WTC11 (cell line): ENCODE results near the gene CDK10. TPM values are rescaled to one million over a fixed set of nuclear protein-coding genes. Genes with fewer than 3 reads are reported as not detected.

Experiments
- ATAC-seq: fragments of 200-7000 bp; cut with Tn5 transposase; 2 replicates; pipeline ENCODE4 v1.10.0; 2021; ENCODE audit warnings: mild to moderate bottlenecking, moderate library complexity
- CTCF ChIA-PET: fragments of 300-600 bp; sonication (Branson Sonifier 250); formaldehyde crosslinking; loops from one replicate; lab custom pipeline; 2021; ENCODE audit warnings: antibody characterized with exemption; lab: Charles Lee
- POLR2A ChIA-PET: fragments of 350-600 bp; sonication (Branson Sonifier 250); formaldehyde crosslinking; loops from one replicate; lab custom pipeline; 2021; ENCODE audit warnings: antibody characterized with exemption; lab: Charles Lee
- DNase-seq: peaks from one replicate; pipeline ENCODE4 v3.0.0; 2021; ENCODE audit warnings: low spot score
- H3K27ac Mint-ChIP-seq: 2 replicates; pipeline ENCODE4 v1.8.0; 2021; ENCODE audit warnings: mixed read lengths
- H3K27me3 Mint-ChIP-seq: 2 replicates; pipeline ENCODE4 v1.8.0; 2021; ENCODE audit warnings: low read depth, mild to moderate bottlenecking, moderate library complexity, mixed read lengths
- H3K36me3 Mint-ChIP-seq: 2 replicates; pipeline ENCODE4 v1.8.0; 2021; ENCODE audit warnings: mixed read lengths
- H3K4me1 Mint-ChIP-seq: 2 replicates; pipeline ENCODE4 v1.8.0; 2022; ENCODE audit warnings: mixed read lengths
- H3K4me3 Mint-ChIP-seq: 2 replicates; pipeline ENCODE4 v1.8.0; 2021; ENCODE audit warnings: mild to moderate bottlenecking, moderate library complexity, mixed read lengths
- H3K9me3 Mint-ChIP-seq: 2 replicates; pipeline ENCODE4 v1.8.0; 2021; ENCODE audit warnings: mixed read lengths
- CREM ChIP-seq: sonication (generic); formaldehyde crosslinking; IDR thresholded peaks from 2 replicates; pipeline ENCODE4 v1.8.1; 2022; ENCODE audit warnings: mild to moderate bottlenecking, missing genetic modification reagents, moderate library complexity
- KAT7 ChIP-seq: sonication (generic); formaldehyde crosslinking; IDR thresholded peaks from 2 replicates; pipeline ENCODE4 v1.8.1; 2023; ENCODE audit warnings: missing genetic modification reagents, mild to moderate bottlenecking, borderline replicate concordance
- MAX ChIP-seq: sonication (generic); formaldehyde crosslinking; IDR thresholded peaks from 2 replicates; pipeline ENCODE4 v1.8.0; 2022; ENCODE audit warnings: mild to moderate bottlenecking, missing genetic modification reagents
- MLX ChIP-seq: sonication (generic); formaldehyde crosslinking; IDR thresholded peaks from 2 replicates; pipeline ENCODE4 v1.8.1; 2023; ENCODE audit warnings: mild to moderate bottlenecking, missing genetic modification reagents, moderate library complexity
- NFATC4 ChIP-seq: fragments of 250-450 bp; sonication (Bioruptor Pico); IDR thresholded peaks from 2 replicates; pipeline ENCODE4 v1.9.0; 2021; ENCODE audit warnings: mild to moderate bottlenecking
- NR1H2 ChIP-seq: sonication (generic); formaldehyde crosslinking; IDR thresholded peaks from 2 replicates; pipeline ENCODE4 v1.9.0; 2021; ENCODE audit warnings: mild to moderate bottlenecking, moderate library complexity, missing genetic modification reagents
- PREB ChIP-seq: sonication (generic); formaldehyde crosslinking; IDR thresholded peaks from 2 replicates; pipeline ENCODE4 v1.8.1; 2022; ENCODE audit warnings: mild to moderate bottlenecking, missing genetic modification reagents, moderate library complexity, borderline replicate concordance
- RORB ChIP-seq: fragments of 250-450 bp; sonication (Bioruptor Pico); IDR thresholded peaks from 2 replicates; pipeline ENCODE4 v1.9.0; 2021; ENCODE audit warnings: mild to moderate bottlenecking
- SMAD3 ChIP-seq: sonication (generic); formaldehyde crosslinking; IDR thresholded peaks from 2 replicates; pipeline ENCODE4 v1.8.0; 2022; ENCODE audit warnings: missing genetic modification reagents, mild to moderate bottlenecking, borderline replicate concordance
- TCF7 ChIP-seq: sonication (generic); formaldehyde crosslinking; IDR thresholded peaks from 2 replicates; pipeline ENCODE4 v1.8.0; 2022; ENCODE audit warnings: mild to moderate bottlenecking, low read depth, missing genetic modification reagents, moderate library complexity
- TEAD4 ChIP-seq: sonication (generic); formaldehyde crosslinking; IDR thresholded peaks from 2 replicates; pipeline ENCODE4 v1.8.0; 2022; ENCODE audit warnings: mild to moderate bottlenecking, missing genetic modification reagents
- ZNF263 ChIP-seq: sonication (generic); formaldehyde crosslinking; IDR thresholded peaks from 2 replicates; pipeline ENCODE4 v1.8.1; 2022; ENCODE audit warnings: low read depth, mild to moderate bottlenecking, moderate library complexity, missing genetic modification reagents
- ZNF396 ChIP-seq: fragments of 250-450 bp; sonication (Bioruptor Pico); IDR thresholded peaks from 2 replicates; pipeline ENCODE4 v1.8.0; 2021; ENCODE audit warnings: mild to moderate bottlenecking, moderate library complexity, borderline replicate concordance
- ZNF416 ChIP-seq: fragments of 250-450 bp; sonication (Bioruptor Pico); IDR thresholded peaks from 2 replicates; pipeline ENCODE4 v1.9.0; 2021; ENCODE audit warnings: mild to moderate bottlenecking, inconsistent platforms
- ZNF512 ChIP-seq: sonication (generic); formaldehyde crosslinking; IDR thresholded peaks from 2 replicates; pipeline ENCODE4 v1.8.1; 2022; ENCODE audit warnings: missing genetic modification reagents, borderline replicate concordance
- total RNA-seq: library from RNA; stranded (reverse); gene quantifications from 3 replicates; pipeline ENCODE4 v1.2.3, GENCODE V29; 2021
- TF ChIP-seq, protein P1 (sequence below): sonication (generic); formaldehyde crosslinking; IDR thresholded peaks from 2 replicates; pipeline ENCODE4 v1.8.0; 2023; ENCODE audit warnings: missing genetic modification reagents, mild to moderate bottlenecking, borderline replicate concordance
- TF ChIP-seq, protein P2 (sequence below): sonication (generic); formaldehyde crosslinking; conservative IDR thresholded peaks from 2 replicates; pipeline ENCODE4 v1.8.1; 2022; ENCODE audit warnings: mild to moderate bottlenecking, missing genetic modification reagents
- TF ChIP-seq, protein P3 (sequence below): fragments of 250-450 bp; sonication (Bioruptor Pico); IDR thresholded peaks from 2 replicates; pipeline ENCODE4 v1.9.0; 2021; ENCODE audit warnings: mild to moderate bottlenecking
- TF ChIP-seq, protein P4 (sequence below): fragments of 250-450 bp; sonication (Bioruptor Pico); IDR thresholded peaks from 2 replicates; pipeline ENCODE4 v1.9.0; 2021; ENCODE audit warnings: mild to moderate bottlenecking
- TF ChIP-seq, protein P5 (sequence below): sonication (generic); formaldehyde crosslinking; IDR thresholded peaks from 2 replicates; pipeline ENCODE4 v1.8.1; 2022; ENCODE audit warnings: mild to moderate bottlenecking, moderate library complexity, missing genetic modification reagents

The CDK10 gene
- total RNA-seq, 1 experiment from 2014 or later = 102 TPM

GRCh38 chr16:89656435-89657121, 29.9 kb upstream of the CDK10 start:
- ChIA-PET POLR2A (no interaction called here), CTCF (interaction anchor here (0.6 to 1.5 kb wide), 3 partner anchors 44 to 531 kb away, joined by 3 to 6 read pairs (median 4); no protein-coding TSS in a partner anchor)
- peak overlapping the region; percentile 32; the same call in 1 of the 2 replicates for H3K27ac Mint-ChIP-seq
- peak overlapping the region; percentile 86 for H3K4me3 Mint-ChIP-seq
- peaks cover 9% of the 10 kb centered on the region for H3K9me3 Mint-ChIP-seq
- H3K4me1 Mint-ChIP-seq = peaks cover 6% of the 10 kb centered on the region
- DNase-seq = no peak
- no peak for TF ChIP-seq SMAD3 (CRISPR knock-in tag)
- no peak for TF ChIP-seq CREM (CRISPR knock-in tag)
- TF ChIP-seq ZNF396 (CRISPR knock-in tag) = no peak
- no peak for TF ChIP-seq NFATC4 (CRISPR knock-in tag)
- TF ChIP-seq MAX (CRISPR knock-in tag) = no peak
- TF ChIP-seq, protein P1, sequence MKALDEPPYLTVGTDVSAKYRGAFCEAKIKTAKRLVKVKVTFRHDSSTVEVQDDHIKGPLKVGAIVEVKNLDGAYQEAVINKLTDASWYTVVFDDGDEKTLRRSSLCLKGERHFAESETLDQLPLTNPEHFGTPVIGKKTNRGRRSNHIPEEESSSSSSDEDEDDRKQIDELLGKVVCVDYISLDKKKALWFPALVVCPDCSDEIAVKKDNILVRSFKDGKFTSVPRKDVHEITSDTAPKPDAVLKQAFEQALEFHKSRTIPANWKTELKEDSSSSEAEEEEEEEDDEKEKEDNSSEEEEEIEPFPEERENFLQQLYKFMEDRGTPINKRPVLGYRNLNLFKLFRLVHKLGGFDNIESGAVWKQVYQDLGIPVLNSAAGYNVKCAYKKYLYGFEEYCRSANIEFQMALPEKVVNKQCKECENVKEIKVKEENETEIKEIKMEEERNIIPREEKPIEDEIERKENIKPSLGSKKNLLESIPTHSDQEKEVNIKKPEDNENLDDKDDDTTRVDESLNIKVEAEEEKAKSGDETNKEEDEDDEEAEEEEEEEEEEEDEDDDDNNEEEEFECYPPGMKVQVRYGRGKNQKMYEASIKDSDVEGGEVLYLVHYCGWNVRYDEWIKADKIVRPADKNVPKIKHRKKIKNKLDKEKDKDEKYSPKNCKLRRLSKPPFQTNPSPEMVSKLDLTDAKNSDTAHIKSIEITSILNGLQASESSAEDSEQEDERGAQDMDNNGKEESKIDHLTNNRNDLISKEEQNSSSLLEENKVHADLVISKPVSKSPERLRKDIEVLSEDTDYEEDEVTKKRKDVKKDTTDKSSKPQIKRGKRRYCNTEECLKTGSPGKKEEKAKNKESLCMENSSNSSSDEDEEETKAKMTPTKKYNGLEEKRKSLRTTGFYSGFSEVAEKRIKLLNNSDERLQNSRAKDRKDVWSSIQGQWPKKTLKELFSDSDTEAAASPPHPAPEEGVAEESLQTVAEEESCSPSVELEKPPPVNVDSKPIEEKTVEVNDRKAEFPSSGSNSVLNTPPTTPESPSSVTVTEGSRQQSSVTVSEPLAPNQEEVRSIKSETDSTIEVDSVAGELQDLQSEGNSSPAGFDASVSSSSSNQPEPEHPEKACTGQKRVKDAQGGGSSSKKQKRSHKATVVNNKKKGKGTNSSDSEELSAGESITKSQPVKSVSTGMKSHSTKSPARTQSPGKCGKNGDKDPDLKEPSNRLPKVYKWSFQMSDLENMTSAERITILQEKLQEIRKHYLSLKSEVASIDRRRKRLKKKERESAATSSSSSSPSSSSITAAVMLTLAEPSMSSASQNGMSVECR = no peak
- TF ChIP-seq, protein P2, sequence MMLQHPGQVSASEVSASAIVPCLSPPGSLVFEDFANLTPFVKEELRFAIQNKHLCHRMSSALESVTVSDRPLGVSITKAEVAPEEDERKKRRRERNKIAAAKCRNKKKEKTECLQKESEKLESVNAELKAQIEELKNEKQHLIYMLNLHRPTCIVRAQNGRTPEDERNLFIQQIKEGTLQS (CRISPR knock-in tag) = no peak
- TF ChIP-seq NR1H2 (CRISPR knock-in tag) = no peak
- TF ChIP-seq, protein P3, sequence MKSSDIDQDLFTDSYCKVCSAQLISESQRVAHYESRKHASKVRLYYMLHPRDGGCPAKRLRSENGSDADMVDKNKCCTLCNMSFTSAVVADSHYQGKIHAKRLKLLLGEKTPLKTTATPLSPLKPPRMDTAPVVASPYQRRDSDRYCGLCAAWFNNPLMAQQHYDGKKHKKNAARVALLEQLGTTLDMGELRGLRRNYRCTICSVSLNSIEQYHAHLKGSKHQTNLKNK = no peak
- TF ChIP-seq MLX (CRISPR knock-in tag) = no peak
- TF ChIP-seq ZNF263 (CRISPR knock-in tag) = no peak
- TF ChIP-seq KAT7 (CRISPR knock-in tag) = no peak
- no peak for ATAC-seq
- H3K36me3 Mint-ChIP-seq = peaks cover 26% of the 10 kb centered on the region
- no peaks in the 10 kb centered on the region for H3K27me3 Mint-ChIP-seq

DNA sequence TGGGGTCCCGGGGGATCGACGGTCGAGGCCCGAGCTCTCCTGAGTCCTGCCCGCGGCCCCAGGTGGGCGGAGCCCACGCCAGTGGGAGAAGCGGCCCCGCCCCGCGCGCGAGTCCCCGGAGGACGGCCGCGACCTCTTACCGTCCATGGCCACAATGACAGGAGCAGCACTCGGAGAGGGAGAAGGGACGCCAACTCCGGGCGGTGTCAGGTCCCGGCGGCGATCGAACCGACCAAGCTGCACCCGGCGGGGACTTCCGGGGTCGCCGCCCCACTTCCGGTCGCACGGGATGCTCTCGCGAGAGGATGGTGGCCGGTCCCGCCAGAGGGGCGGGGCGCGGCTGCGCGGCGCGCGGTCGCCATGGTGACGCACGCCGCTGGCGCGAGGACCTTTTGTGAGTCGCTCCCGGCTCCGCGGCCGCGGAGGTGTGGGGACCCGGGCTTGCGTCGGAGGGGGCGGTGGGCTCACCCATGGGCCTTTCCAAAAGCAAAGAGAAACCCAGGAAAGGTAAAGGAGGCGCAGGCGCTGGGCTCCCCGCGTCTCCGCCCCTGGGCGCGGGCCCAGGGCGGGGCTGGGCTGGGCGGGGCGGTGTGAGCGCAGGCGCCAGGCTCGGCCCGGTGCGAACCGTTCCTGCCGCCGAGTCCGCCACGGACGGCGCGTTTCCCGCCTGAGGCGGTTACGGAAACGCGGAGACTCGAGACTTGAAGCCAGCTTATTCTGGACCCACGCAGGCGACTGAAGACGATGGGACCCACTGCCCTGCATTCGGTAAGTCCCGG, 28.9 kb upstream of the CDK10 start, which contains the start of the genes CHMP1A and SPATA33:
TSS of gene CHMP1A (minus strand) at position 267 of the 779 bp plus-strand sequence. CDS start at position 147, 120 bp downstream.
TSS of gene SPATA33 (plus strand) at position 395 of the 779 bp plus-strand sequence. CDS start at position 471, 76 bp downstream.
- ATAC-seq (peak; percentile 91), DNase-seq (peak; percentile 89)
- CTCF ChIA-PET = interaction anchor here (1.1 to 1.5 kb wide), 5 partner anchors 42 to 100 kb away, joined by 3 to 6 read pairs (median 4); no protein-coding TSS in a partner anchor
- Mint-ChIP-seq H3K9me3 (peaks cover 12% of the 10 kb centered on the region), H3K4me1 (peaks cover 6% of the 10 kb centered on the region), H3K4me3 (peak within 1 kb of the TSS; percentile 86), H3K36me3 (peaks cover 37% of the 10 kb centered on the region), H3K27me3 (no peaks in the 10 kb centered on the region), H3K27ac (peak within 1 kb of the TSS; percentile 32; the same call in 1 of the 2 replicates)
- POLR2A ChIA-PET = interaction anchor here (1.0 kb wide), 2 partner anchors 42 to 52 kb away, joined by 3 read pairs; no protein-coding TSS in a partner anchor
- no peak for TF ChIP-seq ZNF416 (CRISPR knock-in tag)
- TF ChIP-seq, protein P4, sequence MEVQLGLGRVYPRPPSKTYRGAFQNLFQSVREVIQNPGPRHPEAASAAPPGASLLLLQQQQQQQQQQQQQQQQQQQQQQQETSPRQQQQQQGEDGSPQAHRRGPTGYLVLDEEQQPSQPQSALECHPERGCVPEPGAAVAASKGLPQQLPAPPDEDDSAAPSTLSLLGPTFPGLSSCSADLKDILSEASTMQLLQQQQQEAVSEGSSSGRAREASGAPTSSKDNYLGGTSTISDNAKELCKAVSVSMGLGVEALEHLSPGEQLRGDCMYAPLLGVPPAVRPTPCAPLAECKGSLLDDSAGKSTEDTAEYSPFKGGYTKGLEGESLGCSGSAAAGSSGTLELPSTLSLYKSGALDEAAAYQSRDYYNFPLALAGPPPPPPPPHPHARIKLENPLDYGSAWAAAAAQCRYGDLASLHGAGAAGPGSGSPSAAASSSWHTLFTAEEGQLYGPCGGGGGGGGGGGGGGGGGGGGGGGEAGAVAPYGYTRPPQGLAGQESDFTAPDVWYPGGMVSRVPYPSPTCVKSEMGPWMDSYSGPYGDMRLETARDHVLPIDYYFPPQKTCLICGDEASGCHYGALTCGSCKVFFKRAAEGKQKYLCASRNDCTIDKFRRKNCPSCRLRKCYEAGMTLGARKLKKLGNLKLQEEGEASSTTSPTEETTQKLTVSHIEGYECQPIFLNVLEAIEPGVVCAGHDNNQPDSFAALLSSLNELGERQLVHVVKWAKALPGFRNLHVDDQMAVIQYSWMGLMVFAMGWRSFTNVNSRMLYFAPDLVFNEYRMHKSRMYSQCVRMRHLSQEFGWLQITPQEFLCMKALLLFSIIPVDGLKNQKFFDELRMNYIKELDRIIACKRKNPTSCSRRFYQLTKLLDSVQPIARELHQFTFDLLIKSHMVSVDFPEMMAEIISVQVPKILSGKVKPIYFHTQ (CRISPR knock-in tag) = no peak
- no peak for TF ChIP-seq TEAD4 (CRISPR knock-in tag)
- no peak for TF ChIP-seq ZNF512 (CRISPR knock-in tag)
- TF ChIP-seq PREB = no peak
- TF ChIP-seq, protein P5, sequence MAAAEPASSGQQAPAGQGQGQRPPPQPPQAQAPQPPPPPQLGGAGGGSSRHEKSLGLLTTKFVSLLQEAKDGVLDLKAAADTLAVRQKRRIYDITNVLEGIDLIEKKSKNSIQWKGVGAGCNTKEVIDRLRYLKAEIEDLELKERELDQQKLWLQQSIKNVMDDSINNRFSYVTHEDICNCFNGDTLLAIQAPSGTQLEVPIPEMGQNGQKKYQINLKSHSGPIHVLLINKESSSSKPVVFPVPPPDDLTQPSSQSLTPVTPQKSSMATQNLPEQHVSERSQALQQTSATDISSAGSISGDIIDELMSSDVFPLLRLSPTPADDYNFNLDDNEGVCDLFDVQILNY (CRISPR knock-in tag) = peak; percentile 72
- TF ChIP-seq RORB (CRISPR knock-in tag) = no peak
- TF ChIP-seq TCF7 = no peak
